ENCODE measurements around the gene PCDHB1. TPM values are rescaled to one million over a fixed set of nuclear protein-coding genes. Genes with fewer than 3 reads are reported as not detected.
A peak's percentile ranks its signal among the peaks of the same experiment; 100 is the strongest.

Gene PCDHB1
- polyA plus RNA-seq, 2 of the 4 experiments (the other 2 are of a cell fraction), result not detected

DNA sequence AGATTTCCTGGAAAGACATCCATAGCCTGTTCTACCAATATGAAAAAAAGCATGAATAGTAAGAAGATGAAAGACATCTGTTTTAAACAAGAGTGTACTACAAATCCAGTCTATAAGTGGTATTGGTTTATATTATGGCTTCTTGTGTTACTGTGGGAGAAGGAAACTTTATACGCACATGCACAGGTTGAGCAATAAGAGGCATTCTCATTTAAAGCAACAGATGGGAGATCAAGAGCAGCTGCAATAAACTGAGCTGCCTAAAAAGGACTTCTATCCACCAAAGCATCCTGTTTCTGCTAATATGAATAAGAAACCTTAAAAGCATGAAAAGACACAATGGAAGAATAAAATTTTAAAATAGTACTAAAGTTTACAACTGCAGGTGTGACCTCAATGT, 8.6 kb upstream of the PCDHB1 start:
- no peak for ATAC-seq

DNA sequence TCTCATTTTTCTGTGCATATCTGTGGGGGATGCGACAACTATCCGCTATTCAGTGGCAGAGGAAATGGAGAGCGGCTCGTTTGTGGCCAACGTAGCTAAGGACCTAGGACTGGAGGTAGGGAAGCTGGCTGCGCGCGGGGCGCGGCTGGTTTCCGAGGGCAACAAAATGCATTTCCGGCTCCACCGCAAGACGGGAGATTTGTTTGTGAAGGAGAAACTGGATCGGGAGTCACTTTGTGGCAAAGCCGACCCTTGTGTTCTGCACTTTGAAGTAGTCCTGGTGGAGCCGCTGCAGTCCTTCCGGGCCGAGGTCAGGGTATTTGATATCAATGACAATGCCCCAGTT, 320 bp downstream of the PCDHB1 start:
- ATAC-seq (peak in 1 of 2 experiments; percentile 32; a peak in 2 of 6 replicates), DNase-seq (ENCODE audit: low read depth in 1 of 2, low spot score in 1 of 2) (no peak), FAIRE-seq (no peak)
- POLR2A ChIA-PET, result no interaction called here
- CTCF ChIA-PET, result interaction anchor here (0.7 to 2.2 kb wide), 7 partner anchors 10 to 245 kb away, joined by 3 to 9 read pairs (median 4); partner anchors contain the start of genes PCDHA12 and PCDHA8
- Histone ChIP-seq H3K4me1 (no peaks in the 10 kb centered on the region), H3K4me3 (peak overlapping the region; percentile 42), H3K4me2 (peak overlapping the region; percentile 70), H3K27ac (no peak overlapping the region), H3K9me3 (0 out of 3 replicates have a peak, but pooled peaks cover 7% of the 10 kb centered on the region)
- WGBS (ENCODE audit: missing lambda C conversion rate), result 14% methylated on average over 19 of the region's 19 CpGs
- TF ChIP-seq SMC3 (IDR thresholded peaks at IDR 0.05) (no peak), ESRRA (IDR thresholded peaks at IDR 0.05; ENCODE audit: borderline replicate concordance, low read length) (no peak), EHF (CRISPR knock-in tag; IDR thresholded peaks at IDR 0.05) (no peak), ZNF302 (CRISPR knock-in tag; IDR thresholded peaks at IDR 0.05) (no peak), MAFK (IDR thresholded peaks at IDR 0.05; ENCODE audit: partially characterized antibody) (no peak), HOXB5 (CRISPR knock-in tag; IDR thresholded peaks at IDR 0.05) (no peak), RAD21 (conservative IDR thresholded peaks at IDR 0.05 in 1 of 2, IDR thresholded peaks at IDR 0.05 in 1 of 2) (no peak), POLR2A (IDR thresholded peaks at IDR 0.05; ENCODE audit: low read length) (no peak), CBX8 (IDR thresholded peaks at IDR 0.05) (no peak), ZSCAN20 (CRISPR knock-in tag; IDR thresholded peaks at IDR 0.05) (no peak)
- TF ChIP-seq, protein P1, sequence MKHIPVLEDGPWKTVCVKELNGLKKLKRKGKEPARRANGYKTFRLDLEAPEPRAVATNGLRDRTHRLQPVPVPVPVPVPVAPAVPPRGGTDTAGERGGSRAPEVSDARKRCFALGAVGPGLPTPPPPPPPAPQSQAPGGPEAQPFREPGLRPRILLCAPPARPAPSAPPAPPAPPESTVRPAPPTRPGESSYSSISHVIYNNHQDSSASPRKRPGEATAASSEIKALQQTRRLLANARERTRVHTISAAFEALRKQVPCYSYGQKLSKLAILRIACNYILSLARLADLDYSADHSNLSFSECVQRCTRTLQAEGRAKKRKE (CRISPR knock-in tag; IDR thresholded peaks at IDR 0.05; ENCODE audit: low read depth), result no peak
- TF ChIP-seq, protein P2, sequence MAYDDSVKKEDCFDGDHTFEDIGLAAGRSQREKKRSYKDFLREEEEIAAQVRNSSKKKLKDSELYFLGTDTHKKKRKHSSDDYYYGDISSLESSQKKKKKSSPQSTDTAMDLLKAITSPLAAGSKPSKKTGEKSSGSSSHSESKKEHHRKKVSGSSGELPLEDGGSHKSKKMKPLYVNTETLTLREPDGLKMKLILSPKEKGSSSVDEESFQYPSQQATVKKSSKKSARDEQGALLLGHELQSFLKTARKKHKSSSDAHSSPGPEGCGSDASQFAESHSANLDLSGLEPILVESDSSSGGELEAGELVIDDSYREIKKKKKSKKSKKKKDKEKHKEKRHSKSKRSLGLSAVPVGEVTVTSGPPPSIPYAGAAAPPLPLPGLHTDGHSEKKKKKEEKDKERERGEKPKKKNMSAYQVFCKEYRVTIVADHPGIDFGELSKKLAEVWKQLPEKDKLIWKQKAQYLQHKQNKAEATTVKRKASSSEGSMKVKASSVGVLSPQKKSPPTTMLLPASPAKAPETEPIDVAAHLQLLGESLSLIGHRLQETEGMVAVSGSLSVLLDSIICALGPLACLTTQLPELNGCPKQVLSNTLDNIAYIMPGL (CRISPR knock-in tag; IDR thresholded peaks at IDR 0.05; ENCODE audit: borderline replicate concordance), result no peak
- TF ChIP-seq, protein P3, sequence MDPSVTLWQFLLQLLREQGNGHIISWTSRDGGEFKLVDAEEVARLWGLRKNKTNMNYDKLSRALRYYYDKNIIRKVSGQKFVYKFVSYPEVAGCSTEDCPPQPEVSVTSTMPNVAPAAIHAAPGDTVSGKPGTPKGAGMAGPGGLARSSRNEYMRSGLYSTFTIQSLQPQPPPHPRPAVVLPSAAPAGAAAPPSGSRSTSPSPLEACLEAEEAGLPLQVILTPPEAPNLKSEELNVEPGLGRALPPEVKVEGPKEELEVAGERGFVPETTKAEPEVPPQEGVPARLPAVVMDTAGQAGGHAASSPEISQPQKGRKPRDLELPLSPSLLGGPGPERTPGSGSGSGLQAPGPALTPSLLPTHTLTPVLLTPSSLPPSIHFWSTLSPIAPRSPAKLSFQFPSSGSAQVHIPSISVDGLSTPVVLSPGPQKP (IDR thresholded peaks at IDR 0.05; ENCODE audit: low read depth, low read length), result no peak
- TF ChIP-seq, protein P4, sequence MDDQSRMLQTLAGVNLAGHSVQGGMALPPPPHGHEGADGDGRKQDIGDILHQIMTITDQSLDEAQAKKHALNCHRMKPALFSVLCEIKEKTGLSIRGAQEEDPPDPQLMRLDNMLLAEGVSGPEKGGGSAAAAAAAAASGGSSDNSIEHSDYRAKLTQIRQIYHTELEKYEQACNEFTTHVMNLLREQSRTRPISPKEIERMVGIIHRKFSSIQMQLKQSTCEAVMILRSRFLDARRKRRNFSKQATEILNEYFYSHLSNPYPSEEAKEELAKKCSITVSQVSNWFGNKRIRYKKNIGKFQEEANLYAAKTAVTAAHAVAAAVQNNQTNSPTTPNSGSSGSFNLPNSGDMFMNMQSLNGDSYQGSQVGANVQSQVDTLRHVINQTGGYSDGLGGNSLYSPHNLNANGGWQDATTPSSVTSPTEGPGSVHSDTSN (IDR thresholded peaks at IDR 0.05), result no peak
- TF ChIP-seq, protein P5, sequence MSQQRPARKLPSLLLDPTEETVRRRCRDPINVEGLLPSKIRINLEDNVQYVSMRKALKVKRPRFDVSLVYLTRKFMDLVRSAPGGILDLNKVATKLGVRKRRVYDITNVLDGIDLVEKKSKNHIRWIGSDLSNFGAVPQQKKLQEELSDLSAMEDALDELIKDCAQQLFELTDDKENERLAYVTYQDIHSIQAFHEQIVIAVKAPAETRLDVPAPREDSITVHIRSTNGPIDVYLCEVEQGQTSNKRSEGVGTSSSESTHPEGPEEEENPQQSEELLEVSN (IDR thresholded peaks at IDR 0.05; ENCODE audit: borderline replicate concordance, low read depth), result no peak

More for the DNA sequence above, 8.6 kb upstream of the PCDHB1 start:
- ChIA-PET CTCF (interaction anchor here (1.1 to 5.5 kb wide), 7 partner anchors 10 to 241 kb away, joined by 3 to 77 read pairs (median 36); partner anchors contain the start of genes PCDHA11, PCDHA12, PCDHA3 and PCDHA5), POLR2A (no interaction called here)
- H3K4me1 ChIP-seq, result peaks cover 8% of the 10 kb centered on the region; the same call in 1 of the 3 replicates
- no peak overlapping the region for H3K27ac ChIP-seq
- FAIRE-seq, result no peak
- no peak overlapping the region for H3K4me3 ChIP-seq
- 28% methylated on average over 1 of the region's 1 CpG for WGBS (ENCODE audit: missing lambda C conversion rate)
- TF ChIP-seq RNF2 (IDR thresholded peaks at IDR 0.05; ENCODE audit: borderline replicate concordance, low read depth), result no peak
- no peak for TF ChIP-seq SREBF2 (IDR thresholded peaks at IDR 0.05)
- TF ChIP-seq NR3C1 (IDR thresholded peaks at IDR 0.05), result no peak
- no peak for TF ChIP-seq FOSB (CRISPR knock-in tag; IDR thresholded peaks at IDR 0.05)
- TF ChIP-seq MYC (IDR thresholded peaks at IDR 0.05; ENCODE audit: borderline replicate concordance, low read length), result no peak
- TF ChIP-seq ESRRA (IDR thresholded peaks at IDR 0.05; ENCODE audit: borderline replicate concordance, low read length), result no peak
- TF ChIP-seq, protein P3 (IDR thresholded peaks at IDR 0.05; ENCODE audit: low read depth, low read length), result no peak
- TF ChIP-seq, protein P1 (CRISPR knock-in tag; IDR thresholded peaks at IDR 0.05; ENCODE audit: low read depth), result no peak
- TF ChIP-seq HEYL (CRISPR knock-in tag; IDR thresholded peaks at IDR 0.05), result no peak
- no peak for TF ChIP-seq HOXA7 (CRISPR knock-in tag; IDR thresholded peaks at IDR 0.05)
- no peak for TF ChIP-seq TFCP2L1 (CRISPR knock-in tag; IDR thresholded peaks at IDR 0.05)
- TF ChIP-seq RCOR1 (IDR thresholded peaks at IDR 0.05; ENCODE audit: low read depth, low read length), result no peak
- no peak for TF ChIP-seq JUN (IDR thresholded peaks at IDR 0.05)
- H3K9me3 ChIP-seq, result no peaks in the 10 kb centered on the region
- no peak for DNase-seq (ENCODE audit: low read depth in 1 of 2, low spot score in 1 of 2)
- no peak overlapping the region for H3K4me2 ChIP-seq

All from A549 (cell line).